ENCODE data around the gene TLX2. TPM values are rescaled to one million over a fixed set of nuclear protein-coding genes. Genes with fewer than 3 reads are reported as not detected.

Gene TLX2
- total RNA-seq, 2 donors from 2014 or later = 0.39 to 1.4 TPM

- no peak for ATAC-seq (replicated peaks)
- Mint-ChIP-seq H3K27ac (no peak overlapping the region), H3K36me3 (ENCODE audit: low read depth) (peaks cover 35% of the 10 kb centered on the region), H3K4me3 (peak overlapping the region; percentile 69), H3K9me3 (no peaks in the 10 kb centered on the region), H3K27me3 (peaks cover 36% of the 10 kb centered on the region), H3K4me1 (peaks cover 30% of the 10 kb centered on the region)
These were observed 12.0 kb upstream of the TLX2 start for GRCh38 chr2:74502147-74502719.

DNA sequence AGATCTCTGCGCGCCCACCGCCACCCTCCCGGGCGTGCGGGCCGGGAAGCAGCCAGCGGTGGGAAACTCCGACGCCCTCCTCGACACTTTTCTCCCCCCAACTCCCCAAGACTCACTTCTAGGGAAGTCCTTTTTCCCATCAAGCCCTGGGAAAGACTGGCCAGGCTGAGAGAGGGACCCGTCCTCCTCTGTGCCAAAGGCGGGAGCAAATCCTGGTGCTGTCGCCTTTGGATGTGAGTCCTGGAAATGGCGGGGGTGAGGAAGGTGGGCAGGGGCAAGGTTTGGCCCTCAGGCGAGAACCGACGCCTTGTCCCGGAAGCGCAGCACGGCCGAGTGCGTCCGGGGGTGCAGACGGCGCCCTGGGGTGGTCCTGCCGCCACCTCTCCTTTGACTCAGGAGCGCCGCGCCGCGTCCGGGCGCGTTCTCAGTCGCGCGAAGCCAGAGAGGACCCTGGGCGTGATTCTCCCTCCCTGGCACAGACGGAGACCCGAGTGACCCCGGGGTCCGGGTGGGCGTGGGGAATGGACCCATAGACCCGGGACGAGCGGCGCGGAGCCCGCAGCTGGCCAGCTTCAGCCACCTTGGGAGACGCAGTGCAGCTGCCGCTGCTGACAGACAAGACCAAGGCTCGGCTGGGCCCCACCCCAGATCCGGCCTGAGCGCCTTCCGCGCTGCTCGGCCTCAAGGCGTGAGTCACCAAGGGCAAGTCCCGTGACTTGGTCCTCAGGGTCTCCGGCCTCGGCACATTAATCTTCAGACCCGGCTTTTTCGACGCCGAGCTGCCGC is 11.3 kb upstream of the TLX2 start:
- ATAC-seq (replicated peaks) = peak; percentile 42
- H3K36me3 Mint-ChIP-seq (ENCODE audit: low read depth) = peaks cover 40% of the 10 kb centered on the region
- H3K9me3 Mint-ChIP-seq = no peaks in the 10 kb centered on the region
- peak overlapping the region; percentile 69 for H3K4me3 Mint-ChIP-seq
- peaks cover 36% of the 10 kb centered on the region for H3K27me3 Mint-ChIP-seq
- peaks cover 34% of the 10 kb centered on the region for H3K4me1 Mint-ChIP-seq
- no peak overlapping the region for H3K27ac Mint-ChIP-seq

- Mint-ChIP-seq H3K9me3 (no peaks in the 10 kb centered on the region), H3K4me1 (peaks cover 27% of the 10 kb centered on the region), H3K36me3 (ENCODE audit: low read depth) (peaks cover 40% of the 10 kb centered on the region), H3K27ac (no peak overlapping the region), H3K4me3 (peak overlapping the region; percentile 69), H3K27me3 (peaks cover 30% of the 10 kb centered on the region)
- ATAC-seq (replicated peaks) = no peak
These were observed 10.5 kb upstream of the TLX2 start for GRCh38 chr2:74503506-74504475.

GRCh38 chr2:74504591-74504990 is 9.7 kb upstream of the TLX2 start:
- H3K4me1 Mint-ChIP-seq = peaks cover 25% of the 10 kb centered on the region
- peaks cover 40% of the 10 kb centered on the region for H3K36me3 Mint-ChIP-seq (ENCODE audit: low read depth)
- H3K27ac Mint-ChIP-seq = no peak overlapping the region
- no peaks in the 10 kb centered on the region for H3K9me3 Mint-ChIP-seq
- ATAC-seq (replicated peaks) = no peak
- peaks cover 26% of the 10 kb centered on the region for H3K27me3 Mint-ChIP-seq
- H3K4me3 Mint-ChIP-seq = peak overlapping the region; percentile 69

DNA sequence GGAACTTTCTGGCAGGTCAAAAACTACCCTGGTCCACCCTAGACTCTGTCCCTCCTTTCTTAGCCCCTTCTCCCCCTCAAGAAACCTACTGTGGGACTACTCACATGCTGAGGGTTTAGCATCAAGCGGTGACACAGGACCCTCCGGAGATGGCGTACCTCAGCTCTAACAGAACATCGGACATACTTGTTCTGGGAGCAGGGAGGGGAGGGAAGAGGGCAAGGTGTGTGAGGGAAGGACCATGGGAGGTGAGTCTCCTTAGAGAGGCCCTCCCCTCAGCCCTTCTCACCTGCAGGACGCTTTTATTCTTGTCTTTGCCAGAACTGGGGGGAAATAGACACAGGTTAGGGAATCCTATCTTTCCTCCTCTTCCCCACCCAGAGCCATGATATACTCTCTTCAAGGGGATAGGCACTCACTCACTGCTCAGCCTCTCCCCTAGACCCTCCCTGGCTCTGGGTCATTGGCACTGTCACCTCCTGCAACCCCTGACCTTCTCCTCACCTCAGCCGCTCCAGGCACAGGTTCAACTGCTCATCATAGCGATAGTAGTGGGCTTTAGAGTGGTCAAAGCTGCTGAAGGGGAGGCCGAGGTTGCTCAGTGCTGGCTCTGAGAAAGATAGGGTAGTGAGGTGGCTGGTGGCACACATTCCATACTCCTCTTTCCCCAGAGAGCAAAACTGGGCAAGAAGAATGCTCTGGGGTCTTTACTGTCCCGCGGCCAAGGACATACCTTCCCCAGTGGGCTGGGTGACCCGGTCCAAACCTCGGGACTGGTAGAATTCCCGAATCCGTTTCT is 8.6 kb upstream of the TLX2 start:
- Mint-ChIP-seq H3K4me1 (peaks cover 28% of the 10 kb centered on the region), H3K36me3 (ENCODE audit: low read depth) (peaks cover 40% of the 10 kb centered on the region)

GRCh38 chr2:74507145-74507925 is 6.9 kb upstream of the TLX2 start, which contains the start of gene PCGF1:
Gene PCGF1, minus strand, starts transcription at chr2:74507695. Its CDS starts 27 bp downstream, at chr2:74507668.
- H3K36me3 Mint-ChIP-seq (ENCODE audit: low read depth) = peaks cover 40% of the 10 kb centered on the region
- H3K4me1 Mint-ChIP-seq = peaks cover 28% of the 10 kb centered on the region
- peak within 1 kb of the TSS; percentile 94 for H3K4me3 Mint-ChIP-seq

More for the DNA sequence above, 8.6 kb upstream of the TLX2 start:
- Mint-ChIP-seq H3K27ac (no peak overlapping the region), H3K27me3 (peaks cover 19% of the 10 kb centered on the region), H3K9me3 (no peaks in the 10 kb centered on the region), H3K4me3 (peak overlapping the region; percentile 94)
- no peak for ATAC-seq (replicated peaks)

GRCh38 chr2:74507926-74508520 is 6.2 kb upstream of the TLX2 start:
- Mint-ChIP-seq H3K27ac (peak overlapping the region; percentile 99), H3K4me1 (peaks cover 28% of the 10 kb centered on the region), H3K27me3 (peaks cover 11% of the 10 kb centered on the region), H3K36me3 (ENCODE audit: low read depth) (peaks cover 40% of the 10 kb centered on the region), H3K9me3 (no peaks in the 10 kb centered on the region), H3K4me3 (peak overlapping the region; percentile 94)
- ATAC-seq (replicated peaks) = peak; percentile 5

More at GRCh38 chr2:74507145-74507925, 6.9 kb upstream of the TLX2 start, which contains the start of gene PCGF1:
- Mint-ChIP-seq H3K9me3 (no peaks in the 10 kb centered on the region), H3K27me3 (peaks cover 11% of the 10 kb centered on the region), H3K27ac (peak within 1 kb of the TSS; percentile 99)
- ATAC-seq (replicated peaks) = peak; percentile 95

DNA sequence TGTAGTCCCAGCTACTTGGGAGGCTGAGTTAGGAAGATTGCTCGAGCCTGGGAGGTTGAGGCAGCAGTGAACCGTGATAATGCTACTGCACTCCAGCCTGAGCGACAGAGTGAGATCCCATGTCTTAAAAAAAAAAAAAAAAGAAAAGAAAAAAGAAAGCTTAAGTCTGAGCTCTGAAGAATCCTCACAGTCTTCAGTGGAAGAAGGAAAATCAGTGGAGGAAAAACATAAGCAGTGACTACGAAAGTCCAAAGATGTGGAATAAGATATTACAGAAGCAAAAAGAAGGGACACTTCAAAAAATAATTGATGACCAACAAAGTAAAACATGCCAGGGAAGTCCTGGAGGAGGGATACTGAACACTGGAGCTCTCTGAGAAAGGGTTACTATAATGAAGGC is 4.0 kb upstream of the TLX2 start:
- no peak for ATAC-seq (replicated peaks)
- Mint-ChIP-seq H3K27ac (no peak overlapping the region), H3K27me3 (peaks cover 3% of the 10 kb centered on the region), H3K36me3 (ENCODE audit: low read depth) (peaks cover 25% of the 10 kb centered on the region), H3K4me3 (no peak overlapping the region), H3K9me3 (no peaks in the 10 kb centered on the region), H3K4me1 (peaks cover 18% of the 10 kb centered on the region)

DNA sequence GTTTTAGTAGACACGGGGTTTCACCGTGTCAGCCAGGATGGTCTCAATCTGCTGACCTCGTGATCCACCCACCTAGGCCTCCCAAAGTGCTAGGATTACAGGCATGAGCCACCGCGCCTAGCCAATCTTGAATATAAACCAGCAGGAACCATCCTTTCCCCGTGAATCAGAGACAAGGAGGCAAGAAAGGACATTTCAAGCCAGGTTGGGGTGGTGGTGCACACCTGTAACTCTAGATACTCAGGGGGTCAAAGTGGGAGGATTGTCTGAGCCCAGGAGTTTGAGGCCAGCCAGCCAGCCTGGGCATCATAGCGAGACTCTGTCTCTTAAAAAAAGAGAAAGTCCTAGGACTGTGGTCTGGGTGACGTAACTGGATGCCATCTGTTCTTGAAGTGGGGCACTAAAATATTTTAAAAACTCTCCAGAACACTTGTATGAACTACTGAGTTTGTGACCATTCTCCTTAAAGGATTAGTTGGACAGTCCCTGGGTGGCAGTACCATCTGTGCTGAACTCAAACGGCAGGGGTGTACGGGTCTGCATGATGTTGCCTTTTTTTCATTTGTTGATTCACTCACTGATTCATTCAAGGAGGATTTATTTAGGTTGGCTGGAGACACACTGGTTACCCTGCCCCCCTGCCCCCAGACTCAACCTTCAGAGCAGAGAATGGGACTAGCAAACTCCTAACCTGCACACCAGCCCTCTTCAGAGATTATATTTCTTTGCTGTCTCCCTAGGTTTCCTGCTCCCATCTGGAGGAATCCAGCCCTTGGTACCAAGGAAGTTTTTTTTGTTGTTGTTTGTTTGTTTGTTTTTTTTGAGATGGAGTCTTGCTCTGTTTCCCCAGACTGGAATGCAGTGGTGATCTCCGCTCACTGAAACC is 2.9 kb upstream of the TLX2 start:
- no peaks in the 10 kb centered on the region for H3K9me3 Mint-ChIP-seq
- H3K27me3 Mint-ChIP-seq = peaks cover 5% of the 10 kb centered on the region
- no peak overlapping the region for H3K27ac Mint-ChIP-seq
- no peak overlapping the region for H3K4me3 Mint-ChIP-seq
- no peak for ATAC-seq (replicated peaks)
- peaks cover 14% of the 10 kb centered on the region for H3K4me1 Mint-ChIP-seq
- peaks cover 14% of the 10 kb centered on the region for H3K36me3 Mint-ChIP-seq (ENCODE audit: low read depth)

GRCh38 chr2:74512744-74513604 is 1.3 kb upstream of the TLX2 start:
- Mint-ChIP-seq H3K4me3 (peak overlapping the region; percentile 54), H3K9me3 (no peaks in the 10 kb centered on the region), H3K27ac (no peak overlapping the region), H3K4me1 (peaks cover 5% of the 10 kb centered on the region), H3K27me3 (peaks cover 18% of the 10 kb centered on the region), H3K36me3 (ENCODE audit: low read depth) (no peaks in the 10 kb centered on the region)
- ATAC-seq (replicated peaks) = no peak

GRCh38 chr2:74513605-74514367 is 464 bp upstream of the TLX2 start:
- H3K36me3 Mint-ChIP-seq (ENCODE audit: low read depth) = no peaks in the 10 kb centered on the region
- H3K4me1 Mint-ChIP-seq = peaks cover 5% of the 10 kb centered on the region
- no peaks in the 10 kb centered on the region for H3K9me3 Mint-ChIP-seq
- H3K27ac Mint-ChIP-seq = no peak overlapping the region
- peak; percentile 51 for ATAC-seq (replicated peaks)
- H3K4me3 Mint-ChIP-seq = peak overlapping the region; percentile 54
- H3K27me3 Mint-ChIP-seq = peaks cover 25% of the 10 kb centered on the region
